Mesothelial cell of epicardium (in vitro differentiated cells): ENCODE results near the gene MEA1. TPM values are rescaled to one million over a fixed set of nuclear protein-coding genes. Genes with fewer than 3 reads are reported as not detected.

ENCODE experiments used
- DNase-seq, 2 experiments: peaks; one replicate each; pipeline ENCODE4 v3.0.0; 2021; ENCODE audit warnings: low spot score in 2 of 2; ENCODE audit not compliant: unreplicated experiment in 2 of 2
- H3K27ac Mint-ChIP-seq: 2 replicates; pipeline ENCODE4 v1.8.0; 2021; ENCODE audit warnings: mixed read lengths
- H3K27me3 Mint-ChIP-seq: 2 replicates; pipeline ENCODE4 v1.8.0; 2021; ENCODE audit warnings: low read depth, mixed read lengths
- H3K36me3 Mint-ChIP-seq: 2 replicates; pipeline ENCODE4 v1.8.0; 2021; ENCODE audit warnings: mixed read lengths
- H3K4me1 Mint-ChIP-seq: 2 replicates; pipeline ENCODE4 v1.8.0; 2021; ENCODE audit warnings: mixed read lengths
- H3K4me3 Mint-ChIP-seq: 2 replicates; pipeline ENCODE4 v1.8.0; 2021; ENCODE audit warnings: mild to moderate bottlenecking, moderate library complexity, mixed read lengths
- H3K9me3 Mint-ChIP-seq: 2 replicates; pipeline ENCODE4 v1.8.0; 2021; ENCODE audit warnings: mixed read lengths
- total RNA-seq: library from RNA; stranded (reverse); gene quantifications from 3 replicates; pipeline ENCODE4 v1.2.1, GENCODE V29; 2021
- TF ChIP-seq, protein P1 (sequence below): fragments of 200-600 bp; sonication (generic); IDR thresholded peaks from one replicate; pipeline ENCODE4 v1.5.0; 2021; ENCODE audit warnings: antibody characterized with exemption; ENCODE audit not compliant: unreplicated experiment

MEA1 gene
- total RNA-seq, 1 donor from 2014 or later, result 60.1 TPM

- H3K36me3 Mint-ChIP-seq, result peaks cover 19% of the 10 kb centered on the region
- TF ChIP-seq, protein P1, sequence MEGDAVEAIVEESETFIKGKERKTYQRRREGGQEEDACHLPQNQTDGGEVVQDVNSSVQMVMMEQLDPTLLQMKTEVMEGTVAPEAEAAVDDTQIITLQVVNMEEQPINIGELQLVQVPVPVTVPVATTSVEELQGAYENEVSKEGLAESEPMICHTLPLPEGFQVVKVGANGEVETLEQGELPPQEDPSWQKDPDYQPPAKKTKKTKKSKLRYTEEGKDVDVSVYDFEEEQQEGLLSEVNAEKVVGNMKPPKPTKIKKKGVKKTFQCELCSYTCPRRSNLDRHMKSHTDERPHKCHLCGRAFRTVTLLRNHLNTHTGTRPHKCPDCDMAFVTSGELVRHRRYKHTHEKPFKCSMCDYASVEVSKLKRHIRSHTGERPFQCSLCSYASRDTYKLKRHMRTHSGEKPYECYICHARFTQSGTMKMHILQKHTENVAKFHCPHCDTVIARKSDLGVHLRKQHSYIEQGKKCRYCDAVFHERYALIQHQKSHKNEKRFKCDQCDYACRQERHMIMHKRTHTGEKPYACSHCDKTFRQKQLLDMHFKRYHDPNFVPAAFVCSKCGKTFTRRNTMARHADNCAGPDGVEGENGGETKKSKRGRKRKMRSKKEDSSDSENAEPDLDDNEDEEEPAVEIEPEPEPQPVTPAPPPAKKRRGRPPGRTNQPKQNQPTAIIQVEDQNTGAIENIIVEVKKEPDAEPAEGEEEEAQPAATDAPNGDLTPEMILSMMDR, result no peak
- peak overlapping the region; percentile 81 for H3K27ac Mint-ChIP-seq
- peak overlapping the region; percentile 89 for H3K4me3 Mint-ChIP-seq
- H3K27me3 Mint-ChIP-seq, result no peaks in the 10 kb centered on the region
- no peak for DNase-seq
- no peaks in the 10 kb centered on the region for H3K9me3 Mint-ChIP-seq
- peaks cover 38% of the 10 kb centered on the region for H3K4me1 Mint-ChIP-seq
Measured at GRCh38 chr6:43013097-43013842, 476 bp downstream of the MEA1 start.

DNA sequence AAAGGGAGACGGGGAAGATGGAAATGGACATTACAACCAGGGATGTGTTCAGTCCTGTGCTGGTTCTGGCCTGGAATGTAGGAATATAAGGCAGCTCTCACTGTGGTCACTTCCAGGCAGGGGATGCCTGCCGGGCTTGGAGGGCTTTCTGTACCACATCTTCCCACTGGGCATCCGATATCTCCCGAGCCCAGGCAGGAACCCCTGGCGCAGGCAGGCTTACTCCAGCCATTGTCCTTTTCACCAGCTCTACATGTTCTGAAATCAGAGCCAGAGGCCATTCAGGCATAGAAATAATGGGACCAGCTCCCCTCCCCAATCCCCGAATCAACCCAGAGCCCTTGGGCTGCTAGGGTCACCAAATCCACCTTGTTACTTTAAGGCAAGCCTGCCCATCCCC is 1.4 kb downstream of the MEA1 start:
- no peak overlapping the region for H3K27ac Mint-ChIP-seq
- peak overlapping the region; percentile 89 for H3K4me3 Mint-ChIP-seq
- DNase-seq, result no peak
- peaks cover 12% of the 10 kb centered on the region for H3K36me3 Mint-ChIP-seq
- no peaks in the 10 kb centered on the region for H3K9me3 Mint-ChIP-seq
- H3K4me1 Mint-ChIP-seq, result peaks cover 38% of the 10 kb centered on the region
- TF ChIP-seq, protein P1, result no peak
- H3K27me3 Mint-ChIP-seq, result no peaks in the 10 kb centered on the region

DNA sequence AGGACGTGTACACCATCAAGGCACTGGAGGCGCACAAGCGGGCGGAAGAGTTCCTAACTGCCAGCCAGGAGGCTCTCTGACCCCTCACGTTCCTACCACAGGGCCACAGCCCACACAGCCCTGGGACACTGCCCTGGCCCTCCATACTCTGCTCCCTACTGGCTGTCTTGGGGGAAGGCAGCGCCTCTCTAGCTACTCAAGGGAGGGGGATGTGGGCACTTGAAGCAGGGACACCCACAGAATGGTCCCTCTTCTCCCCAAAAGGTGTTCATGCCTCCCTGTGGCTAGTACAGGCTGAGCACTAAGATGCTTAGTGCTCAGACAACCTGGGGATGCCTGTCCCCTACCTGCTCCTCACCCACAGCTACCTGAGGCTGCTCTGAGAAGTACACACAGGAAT is 2.5 kb downstream of the MEA1 start:
- H3K9me3 Mint-ChIP-seq, result no peaks in the 10 kb centered on the region
- TF ChIP-seq, protein P1, result no peak
- no peak overlapping the region for H3K27ac Mint-ChIP-seq
- H3K36me3 Mint-ChIP-seq, result peaks cover 13% of the 10 kb centered on the region
- no peak for DNase-seq
- no peak overlapping the region for H3K4me3 Mint-ChIP-seq
- no peaks in the 10 kb centered on the region for H3K27me3 Mint-ChIP-seq
- peaks cover 33% of the 10 kb centered on the region for H3K4me1 Mint-ChIP-seq

- no peak overlapping the region for H3K27ac Mint-ChIP-seq
- H3K9me3 Mint-ChIP-seq, result no peaks in the 10 kb centered on the region
- H3K27me3 Mint-ChIP-seq, result no peaks in the 10 kb centered on the region
- no peak for DNase-seq
- H3K4me3 Mint-ChIP-seq, result no peak overlapping the region
- peaks cover 18% of the 10 kb centered on the region for H3K36me3 Mint-ChIP-seq
- H3K4me1 Mint-ChIP-seq, result peaks cover 19% of the 10 kb centered on the region
- TF ChIP-seq, protein P1, result no peak
Measured at GRCh38 chr6:43009124-43009523, 4.6 kb downstream of the MEA1 start.

- Mint-ChIP-seq H3K27ac (no peak overlapping the region), H3K4me3 (no peak overlapping the region), H3K9me3 (no peaks in the 10 kb centered on the region), H3K36me3 (peaks cover 23% of the 10 kb centered on the region), H3K27me3 (no peaks in the 10 kb centered on the region), H3K4me1 (peaks cover under 1% of the 10 kb centered on the region)
- TF ChIP-seq, protein P1, result no peak
- DNase-seq, result no peak
Measured at GRCh38 chr6:43007126-43007525, 6.6 kb downstream of the MEA1 start.
